Measurements from ENCODE around the gene PLK2. TPM values are rescaled to one million over a fixed set of nuclear protein-coding genes. Genes with fewer than 3 reads are reported as not detected.

PLK2 gene
- 7.1 and 7.7 TPM in 2 replicates for total RNA-seq (2014; rRNA removed; shearing (Covaris generic))

DNA sequence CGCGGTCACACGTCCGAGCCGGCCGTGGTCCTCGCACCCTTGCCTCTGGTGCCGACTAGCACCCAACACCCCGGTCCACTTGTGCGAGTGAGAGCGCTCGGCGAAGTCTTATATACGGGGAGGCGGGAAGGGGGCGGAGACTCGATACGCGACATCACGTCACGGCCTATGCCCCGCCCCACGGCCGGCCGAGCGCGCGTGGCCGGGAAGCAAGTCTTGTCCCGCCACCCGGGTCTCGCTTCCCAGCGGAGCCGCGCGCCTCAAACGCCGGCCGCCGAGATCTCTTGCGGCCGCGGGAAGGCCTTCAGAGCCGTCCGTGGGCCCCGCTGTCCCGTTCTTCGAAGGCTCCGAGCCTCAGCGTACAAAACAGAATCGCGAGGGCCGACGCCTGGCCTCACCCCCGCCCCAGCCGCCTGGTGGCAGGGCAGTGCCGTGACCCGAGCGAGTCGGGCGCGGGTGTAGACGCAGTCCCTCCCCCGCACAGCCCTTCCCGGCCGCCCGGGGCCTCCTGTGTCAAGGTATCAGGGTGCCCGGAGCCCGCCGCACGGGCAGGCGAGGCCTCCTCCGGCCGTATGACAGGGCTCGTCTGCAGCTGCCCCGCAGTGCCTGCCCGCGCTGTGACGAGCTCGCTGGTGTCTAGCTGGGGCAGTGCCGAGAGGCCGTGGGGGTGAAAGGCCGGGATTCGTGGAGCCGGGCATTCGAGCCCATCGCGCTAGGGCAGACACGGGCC lies at the start of gene PLK2:
TSS of gene PLK2 (minus strand) at position 85 of the 730 bp plus-strand sequence. CDS start 127 bp downstream, outside the sequence.
- peaks cover 16% of the 10 kb centered on the region for H3K36me3 ChIP-seq (replicated peaks; ENCODE audit: control insufficient read depth, insufficient read depth, low read length)
- peak; percentile 84 for DNase-seq
- peak within 1 kb of the TSS; percentile 80 for H3K4me3 ChIP-seq (ENCODE audit: insufficient read depth, low read depth, low read length)
- H3K27me3 ChIP-seq (ENCODE audit: control insufficient read depth, insufficient read depth, low read length), result no peaks in the 10 kb centered on the region

- H3K27me3 ChIP-seq (ENCODE audit: control insufficient read depth, insufficient read depth, low read length), result no peaks in the 10 kb centered on the region
- no peak overlapping the region for H3K4me3 ChIP-seq (ENCODE audit: insufficient read depth, low read depth, low read length)
- no peaks in the 10 kb centered on the region for H3K36me3 ChIP-seq (replicated peaks; ENCODE audit: control insufficient read depth, insufficient read depth, low read length)
- no peak for DNase-seq
Observed at GRCh38 chr5:58507715-58508114, 47.8 kb upstream of the PLK2 start.

DNA sequence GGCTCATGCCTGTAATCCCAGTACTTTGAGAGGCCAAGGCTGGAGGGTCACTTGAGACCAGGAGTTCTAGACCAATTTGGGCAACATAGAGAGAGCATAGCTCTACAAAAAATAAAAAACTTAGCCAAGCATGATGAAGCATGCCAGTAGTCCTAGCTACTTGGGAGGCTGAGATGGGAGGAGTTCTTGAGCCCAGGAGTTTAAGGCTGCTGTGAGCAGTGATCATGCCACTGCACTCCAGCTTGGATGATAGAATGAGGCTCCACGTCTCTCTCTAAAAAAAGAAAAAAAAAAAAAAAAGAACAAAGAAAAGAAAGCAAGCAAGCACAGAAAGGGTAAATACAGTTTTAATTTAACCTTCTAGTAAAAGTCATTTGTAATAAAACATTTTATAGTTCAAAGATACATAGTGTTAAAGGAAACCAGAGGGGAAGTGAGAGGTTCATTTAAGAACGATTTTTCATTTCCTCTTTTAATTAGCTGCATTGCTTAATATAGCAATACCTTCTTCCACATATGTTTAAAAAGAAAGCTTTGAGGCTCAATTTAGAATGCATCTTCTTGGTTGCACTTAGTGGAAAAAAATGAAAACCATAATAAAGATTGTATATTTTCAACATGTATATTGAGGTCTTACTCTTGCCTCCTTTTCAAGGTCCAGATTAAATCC lies 46.2 kb upstream of the PLK2 start:
- no peak for DNase-seq
- Histone ChIP-seq H3K27me3 (ENCODE audit: control insufficient read depth, insufficient read depth, low read length) (no peaks in the 10 kb centered on the region), H3K36me3 (replicated peaks; ENCODE audit: control insufficient read depth, insufficient read depth, low read length) (no peaks in the 10 kb centered on the region), H3K4me3 (ENCODE audit: insufficient read depth, low read depth, low read length) (no peak overlapping the region)

DNA sequence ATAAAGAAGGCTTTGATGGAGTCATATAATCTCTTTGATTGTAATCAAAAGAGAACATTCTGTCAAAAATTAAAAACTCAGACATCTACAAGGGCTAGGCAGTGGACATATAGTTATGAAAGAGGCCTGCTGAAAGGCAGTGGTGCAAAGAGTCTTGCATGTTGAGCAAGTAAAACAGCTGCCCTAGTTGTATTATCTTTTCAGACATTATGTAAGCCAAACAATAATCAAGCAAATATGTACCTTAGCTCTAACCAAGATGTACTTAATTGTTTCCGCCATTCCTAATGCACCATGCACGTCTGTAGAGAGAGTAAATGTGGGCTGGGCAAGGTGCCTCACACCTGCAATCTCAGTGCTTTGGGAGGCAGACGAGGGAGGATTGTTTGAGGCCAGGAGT lies 45.6 kb upstream of the PLK2 start:
- H3K36me3 ChIP-seq (replicated peaks; ENCODE audit: control insufficient read depth, insufficient read depth, low read length), result no peaks in the 10 kb centered on the region
- no peaks in the 10 kb centered on the region for H3K27me3 ChIP-seq (ENCODE audit: control insufficient read depth, insufficient read depth, low read length)
- no peak overlapping the region for H3K4me3 ChIP-seq (ENCODE audit: insufficient read depth, low read depth, low read length)
- DNase-seq, result no peak

DNA sequence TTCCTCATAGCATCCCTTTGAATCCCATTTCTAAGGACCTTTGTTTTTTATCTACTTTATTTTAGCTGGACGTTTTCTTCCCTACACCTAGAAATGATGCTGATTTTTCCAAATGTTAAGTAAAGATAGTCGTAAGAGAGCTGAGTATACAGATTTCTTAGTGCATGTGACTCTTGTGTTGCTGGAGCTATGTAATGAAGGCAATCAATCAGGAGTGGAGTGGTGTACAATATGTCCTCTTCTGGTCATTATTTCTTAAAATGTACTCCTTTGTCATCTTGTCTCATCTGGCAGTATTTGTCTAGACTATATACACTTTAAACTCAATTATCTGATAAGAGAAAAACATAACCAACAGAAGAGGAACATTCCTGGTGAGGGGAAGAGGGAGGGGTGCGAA lies 44.9 kb upstream of the PLK2 start:
- H3K36me3 ChIP-seq (replicated peaks; ENCODE audit: control insufficient read depth, insufficient read depth, low read length), result no peaks in the 10 kb centered on the region

DNA sequence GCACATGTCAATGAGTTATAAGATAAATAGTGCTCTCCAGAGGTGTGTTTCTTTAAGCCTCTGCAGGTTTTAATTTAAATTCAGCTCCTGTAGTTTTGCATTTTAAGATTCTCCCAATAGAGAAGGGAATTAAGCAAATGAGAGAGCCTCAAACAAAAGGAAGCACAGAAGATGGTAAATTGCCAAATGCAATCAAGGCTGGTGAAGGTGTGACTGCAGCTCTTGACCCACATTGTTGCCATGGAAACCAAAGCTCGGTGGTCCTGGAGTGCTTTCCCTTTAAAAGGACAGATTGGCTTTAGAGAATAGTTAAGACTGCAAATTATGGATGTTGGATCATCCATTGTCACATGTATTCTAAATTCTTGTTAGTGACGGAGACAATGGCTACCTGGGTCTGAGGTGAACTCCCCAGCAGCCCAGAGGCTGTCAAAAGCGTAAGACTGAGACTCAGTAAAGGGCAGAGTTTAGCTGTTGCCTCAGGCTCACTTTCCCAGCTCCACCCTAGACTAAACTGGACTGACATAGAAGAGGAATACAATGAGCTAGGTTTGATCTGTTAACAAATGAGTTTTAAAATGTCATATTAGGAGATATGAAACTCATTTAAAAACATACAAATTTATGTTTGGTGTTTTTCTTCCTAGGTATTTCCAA lies 43.6 kb upstream of the PLK2 start:
- DNase-seq, result no peak
- Histone ChIP-seq H3K4me3 (ENCODE audit: insufficient read depth, low read depth, low read length) (no peak overlapping the region), H3K36me3 (replicated peaks; ENCODE audit: control insufficient read depth, insufficient read depth, low read length) (no peaks in the 10 kb centered on the region), H3K27me3 (ENCODE audit: control insufficient read depth, insufficient read depth, low read length) (no peaks in the 10 kb centered on the region)

More for the DNA sequence above, 44.9 kb upstream of the PLK2 start:
- DNase-seq, result no peak
- Histone ChIP-seq H3K4me3 (ENCODE audit: insufficient read depth, low read depth, low read length) (no peak overlapping the region), H3K27me3 (ENCODE audit: control insufficient read depth, insufficient read depth, low read length) (no peaks in the 10 kb centered on the region)

GRCh38 chr5:58501778-58502417 lies 42.0 kb upstream of the PLK2 start:
- DNase-seq, result no peak
- Histone ChIP-seq H3K4me3 (ENCODE audit: insufficient read depth, low read depth, low read length) (no peak overlapping the region), H3K36me3 (replicated peaks; ENCODE audit: control insufficient read depth, insufficient read depth, low read length) (no peaks in the 10 kb centered on the region), H3K27me3 (ENCODE audit: control insufficient read depth, insufficient read depth, low read length) (no peaks in the 10 kb centered on the region)

DNA sequence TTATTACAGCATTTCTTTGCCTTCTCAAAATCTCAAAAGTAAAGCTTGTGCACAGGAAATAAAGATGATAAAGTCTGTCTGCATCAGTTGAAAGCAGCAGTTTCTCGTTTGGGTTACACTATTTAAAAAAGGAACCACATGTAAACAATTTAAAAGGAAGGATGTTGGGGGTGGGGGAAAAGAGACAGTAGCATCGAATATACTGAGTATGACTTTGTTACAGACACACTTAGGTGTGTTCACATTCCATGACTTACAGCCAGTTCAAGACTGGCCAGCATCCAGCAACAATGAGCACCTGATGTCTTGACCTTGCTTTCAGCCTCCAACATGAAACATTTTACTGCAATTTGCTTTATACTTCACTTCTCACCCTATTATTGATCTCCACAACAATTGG lies 40.1 kb upstream of the PLK2 start:
- no peaks in the 10 kb centered on the region for H3K27me3 ChIP-seq (ENCODE audit: control insufficient read depth, insufficient read depth, low read length)
- H3K4me3 ChIP-seq (ENCODE audit: insufficient read depth, low read depth, low read length), result no peak overlapping the region
- H3K36me3 ChIP-seq (replicated peaks; ENCODE audit: control insufficient read depth, insufficient read depth, low read length), result no peaks in the 10 kb centered on the region
- no peak for DNase-seq

GRCh38 chr5:58499231-58499630 lies 39.3 kb upstream of the PLK2 start:
- H3K27me3 ChIP-seq (ENCODE audit: control insufficient read depth, insufficient read depth, low read length), result no peaks in the 10 kb centered on the region
- no peaks in the 10 kb centered on the region for H3K36me3 ChIP-seq (replicated peaks; ENCODE audit: control insufficient read depth, insufficient read depth, low read length)
- DNase-seq, result no peak
- H3K4me3 ChIP-seq (ENCODE audit: insufficient read depth, low read depth, low read length), result no peak overlapping the region

DNA sequence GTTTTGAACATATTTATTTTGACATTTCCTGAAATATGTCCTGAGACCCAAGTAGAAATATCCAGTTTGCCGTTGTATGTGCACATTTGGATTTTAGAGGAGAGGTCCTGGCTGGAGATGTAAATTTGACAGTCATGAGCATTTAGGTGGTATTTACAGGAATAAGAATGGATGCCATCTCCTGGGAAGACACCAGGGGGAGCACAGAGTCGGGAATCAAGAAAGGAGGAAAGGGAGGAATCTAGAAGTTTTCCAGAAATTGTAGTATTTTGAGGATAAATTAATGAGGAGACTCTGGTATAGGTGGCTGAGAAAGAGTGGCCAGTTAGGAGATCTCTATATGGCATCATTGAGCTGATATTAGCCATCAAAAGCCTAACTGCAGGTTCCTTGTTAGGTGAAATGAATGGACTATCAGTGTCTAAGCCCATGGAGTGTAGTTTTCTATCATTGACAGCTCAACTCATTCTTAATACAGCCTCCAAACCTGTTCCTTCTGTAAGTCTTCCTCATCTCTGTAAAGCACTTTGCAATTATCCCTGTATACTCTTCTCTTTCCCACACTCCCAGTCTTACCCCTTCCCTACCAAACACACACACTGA lies 38.6 kb upstream of the PLK2 start:
- DNase-seq, result peak; percentile 9
- H3K27me3 ChIP-seq (ENCODE audit: control insufficient read depth, insufficient read depth, low read length), result no peaks in the 10 kb centered on the region
- H3K36me3 ChIP-seq (replicated peaks; ENCODE audit: control insufficient read depth, insufficient read depth, low read length), result no peaks in the 10 kb centered on the region
- H3K4me3 ChIP-seq (ENCODE audit: insufficient read depth, low read depth, low read length), result no peak overlapping the region

GRCh38 chr5:58497921-58498320 lies 38.0 kb upstream of the PLK2 start:
- Histone ChIP-seq H3K27me3 (ENCODE audit: control insufficient read depth, insufficient read depth, low read length) (no peaks in the 10 kb centered on the region), H3K36me3 (replicated peaks; ENCODE audit: control insufficient read depth, insufficient read depth, low read length) (no peaks in the 10 kb centered on the region), H3K4me3 (ENCODE audit: insufficient read depth, low read depth, low read length) (no peak overlapping the region)
- no peak for DNase-seq

GRCh38 chr5:58497386-58497785 lies 37.5 kb upstream of the PLK2 start:
- H3K4me3 ChIP-seq (ENCODE audit: insufficient read depth, low read depth, low read length), result no peak overlapping the region
- H3K36me3 ChIP-seq (replicated peaks; ENCODE audit: control insufficient read depth, insufficient read depth, low read length), result no peaks in the 10 kb centered on the region
- H3K27me3 ChIP-seq (ENCODE audit: control insufficient read depth, insufficient read depth, low read length), result no peaks in the 10 kb centered on the region
- no peak for DNase-seq

DNA sequence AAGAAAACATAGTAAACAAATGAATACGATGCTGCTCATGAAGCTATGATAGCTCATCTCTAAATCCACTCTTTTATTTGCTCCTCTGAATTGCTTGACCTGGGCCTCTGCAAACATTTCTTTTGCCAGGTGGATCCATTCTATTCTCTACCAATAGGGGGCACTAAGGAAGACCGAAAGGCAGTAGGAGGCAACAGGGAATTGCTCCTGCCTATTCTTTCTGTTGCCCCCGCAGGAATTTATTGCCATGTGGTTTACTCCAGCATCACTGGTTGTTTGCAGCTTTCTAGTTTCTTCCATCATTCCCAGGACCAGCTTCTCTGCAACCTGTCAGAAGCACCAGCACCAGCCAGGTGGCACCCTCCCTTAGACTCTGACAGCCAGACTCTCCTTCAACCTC lies 36.6 kb upstream of the PLK2 start:
- H3K27me3 ChIP-seq (ENCODE audit: control insufficient read depth, insufficient read depth, low read length), result no peaks in the 10 kb centered on the region
- H3K4me3 ChIP-seq (ENCODE audit: insufficient read depth, low read depth, low read length), result no peak overlapping the region
- H3K36me3 ChIP-seq (replicated peaks; ENCODE audit: control insufficient read depth, insufficient read depth, low read length), result no peaks in the 10 kb centered on the region
- DNase-seq, result peak; percentile 11

DNA sequence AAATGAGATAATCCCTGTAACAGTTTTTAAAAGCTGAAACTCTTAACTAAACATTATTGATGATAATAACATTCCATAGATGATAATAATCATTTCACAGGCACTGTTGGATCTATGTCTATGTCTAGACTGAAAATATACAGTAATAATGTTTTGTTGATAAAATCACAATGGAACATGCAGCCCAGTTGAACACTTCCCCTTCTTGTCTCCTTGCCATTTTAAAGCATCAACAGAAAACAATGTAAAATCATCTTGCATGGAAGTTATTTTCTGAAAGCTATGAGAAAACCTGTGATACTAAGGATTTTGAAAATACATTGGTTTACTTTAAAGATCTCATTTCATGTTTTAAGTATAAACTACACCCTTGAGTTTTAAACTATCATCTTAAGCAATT lies 33.3 kb upstream of the PLK2 start:
- Histone ChIP-seq H3K4me3 (ENCODE audit: insufficient read depth, low read depth, low read length) (no peak overlapping the region), H3K36me3 (replicated peaks; ENCODE audit: control insufficient read depth, insufficient read depth, low read length) (no peaks in the 10 kb centered on the region), H3K27me3 (ENCODE audit: control insufficient read depth, insufficient read depth, low read length) (no peaks in the 10 kb centered on the region)
- DNase-seq, result no peak

All from H7 (cell line).